ENCODE data around the gene SOD2. TPM values are rescaled to one million over a fixed set of nuclear protein-coding genes. Genes with fewer than 3 reads are reported as not detected.
"Not testable (repeated sequence)": the region's sequence is repeated elsewhere in the genome, so short reads cannot be mapped to it uniquely, and the experiment has no call there.

SOD2 gene
- total RNA-seq, 4 donors from 2014 or later = 159 to 173 (median 167) TPM

DNA sequence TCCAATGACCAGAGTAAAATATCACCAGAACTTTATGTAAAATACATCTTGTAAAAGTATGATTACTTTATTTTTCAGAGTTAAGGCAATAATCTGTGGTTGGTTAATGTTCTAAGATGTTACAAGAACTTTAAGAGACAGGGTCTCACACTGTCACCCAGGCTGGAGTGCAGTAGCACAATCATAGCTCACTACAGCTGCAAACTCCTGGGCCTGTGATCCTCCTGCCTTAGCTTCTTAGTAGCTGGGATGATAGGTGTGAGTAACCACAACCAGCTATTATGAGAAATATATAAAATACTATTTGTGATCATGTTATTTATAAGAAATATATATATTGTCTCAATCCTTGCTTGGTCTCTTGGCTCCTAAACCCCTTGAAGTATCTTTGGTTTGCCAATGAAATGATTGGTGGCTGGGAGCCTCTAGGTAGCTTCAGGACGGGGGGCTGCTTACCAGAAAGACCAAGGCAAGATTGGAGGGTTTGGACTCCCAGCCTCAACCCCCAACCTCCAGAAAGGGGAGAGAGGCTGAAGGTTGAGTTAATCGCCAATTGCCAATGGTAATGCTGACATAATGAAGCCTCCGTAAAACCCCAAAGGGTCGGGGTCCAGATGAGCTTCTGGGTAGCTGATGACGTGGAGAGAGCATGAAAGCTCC lies 15.4 kb downstream of the SOD2 start:
- Histone ChIP-seq H3K27ac (no peak overlapping the region), H3K4me3 (no peak overlapping the region), H3K27me3 (no peaks in the 10 kb centered on the region), H3K4me1 (no peaks in the 10 kb centered on the region), H3K9me3 (no peaks in the 10 kb centered on the region), H3K36me3 (peaks cover 46% of the 10 kb centered on the region)
- no peak for DNase-seq (ENCODE audit: low spot score in 2 of 2)
- TF ChIP-seq EP300 (IDR thresholded peaks at IDR 0.05) = no peak
- TF ChIP-seq POLR2AphosphoS5 (IDR thresholded peaks at IDR 0.05) = no peak
- no peak for TF ChIP-seq CTCF (IDR thresholded peaks at IDR 0.05)
- no peak for TF ChIP-seq POLR2A (IDR thresholded peaks at IDR 0.05)
- 92% methylated on average over 5 of the region's 5 CpGs for WGBS

- no peaks in the 10 kb centered on the region for H3K4me1 ChIP-seq
- H3K4me3 ChIP-seq = no peak overlapping the region
- H3K9me3 ChIP-seq = no peaks in the 10 kb centered on the region
- peaks cover 39% of the 10 kb centered on the region for H3K36me3 ChIP-seq
- TF ChIP-seq EP300 (IDR thresholded peaks at IDR 0.05) (no peak), POLR2A (IDR thresholded peaks at IDR 0.05) (no peak), CTCF (IDR thresholded peaks at IDR 0.05) (no peak), POLR2AphosphoS5 (IDR thresholded peaks at IDR 0.05) (no peak)
- no peak overlapping the region for H3K27ac ChIP-seq
- no peaks in the 10 kb centered on the region for H3K27me3 ChIP-seq
- 68% methylated on average over 6 of the region's 6 CpGs for WGBS
- DNase-seq (ENCODE audit: low spot score in 2 of 2) = no peak
These were observed 16.0 kb downstream of the SOD2 start for GRCh38 chr6:159676890-159677505.

DNA sequence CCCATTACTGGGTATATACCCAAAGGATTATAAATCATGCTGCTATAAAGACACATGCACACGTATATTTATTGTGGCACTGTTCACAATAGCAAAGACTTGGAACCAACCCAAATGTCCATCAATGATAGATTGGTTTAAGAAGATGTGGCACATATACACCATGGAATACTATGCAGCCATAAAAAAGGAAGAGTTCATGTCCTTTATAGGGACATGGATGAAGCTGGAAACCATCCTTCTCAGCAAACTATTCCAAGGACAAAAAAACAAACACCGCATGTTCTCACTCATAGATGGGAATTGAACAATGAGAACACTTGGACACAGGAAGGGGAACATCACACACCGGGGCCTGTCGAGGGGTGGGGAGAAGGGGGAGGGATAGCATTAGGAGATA lies 16.8 kb downstream of the SOD2 start:
- H3K4me3 ChIP-seq; H3K27me3 ChIP-seq; H3K9me3 ChIP-seq; DNase-seq (ENCODE audit: low spot score in 2 of 2); H3K27ac ChIP-seq; H3K4me1 ChIP-seq: not testable (repeated sequence)
- peaks cover 34% of the 10 kb centered on the region for H3K36me3 ChIP-seq
- 91% methylated on average over 4 of the region's 4 CpGs for WGBS

DNA sequence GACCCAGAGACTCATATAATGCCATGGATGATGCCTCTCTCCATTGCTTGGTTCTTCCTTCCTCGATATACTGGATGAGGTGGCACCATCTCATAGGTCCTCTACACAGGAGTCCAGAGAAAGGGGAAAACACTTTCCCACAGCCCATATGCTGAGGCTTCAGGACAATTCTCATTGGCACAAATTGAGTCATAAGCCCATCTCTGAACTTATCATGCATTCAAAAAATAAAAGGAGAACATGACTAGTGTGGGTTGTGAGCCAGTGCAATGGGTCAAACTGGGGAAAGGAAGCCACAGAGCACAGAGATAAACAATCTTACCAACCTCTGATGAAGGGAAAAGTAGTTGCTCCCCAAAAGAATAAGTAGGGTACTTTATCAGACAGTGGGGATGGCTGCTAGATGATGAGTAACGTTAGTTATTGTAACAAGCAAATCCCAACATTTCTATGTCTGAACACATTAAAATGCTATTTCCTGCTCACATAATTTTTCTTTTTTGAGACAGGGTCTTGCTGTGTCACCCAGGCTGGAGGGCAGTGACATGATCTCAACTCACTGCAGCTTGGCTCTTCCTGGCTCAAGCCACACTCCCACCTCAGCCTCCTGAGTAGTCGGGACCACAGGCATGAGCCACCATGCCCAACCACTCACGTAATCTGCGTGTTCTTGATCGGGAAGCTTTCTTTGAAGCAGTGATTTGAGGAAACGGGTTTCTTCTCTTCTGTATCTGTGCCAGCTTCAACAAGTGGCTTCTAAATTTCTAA lies 27.0 kb downstream of the SOD2 start:
- peaks cover 20% of the 10 kb centered on the region for H3K36me3 ChIP-seq
- H3K27me3 ChIP-seq = no peaks in the 10 kb centered on the region
- WGBS = 88% methylated on average over 7 of the region's 7 CpGs
- H3K4me3 ChIP-seq = no peak overlapping the region
- no peaks in the 10 kb centered on the region for H3K9me3 ChIP-seq
- H3K4me1 ChIP-seq = no peaks in the 10 kb centered on the region
- no peak for DNase-seq (ENCODE audit: low spot score in 2 of 2)
- no peak overlapping the region for H3K27ac ChIP-seq
- TF ChIP-seq CTCF (IDR thresholded peaks at IDR 0.05) (no peak), POLR2AphosphoS5 (IDR thresholded peaks at IDR 0.05) (no peak), EP300 (IDR thresholded peaks at IDR 0.05) (no peak), POLR2A (IDR thresholded peaks at IDR 0.05) (no peak)

DNA sequence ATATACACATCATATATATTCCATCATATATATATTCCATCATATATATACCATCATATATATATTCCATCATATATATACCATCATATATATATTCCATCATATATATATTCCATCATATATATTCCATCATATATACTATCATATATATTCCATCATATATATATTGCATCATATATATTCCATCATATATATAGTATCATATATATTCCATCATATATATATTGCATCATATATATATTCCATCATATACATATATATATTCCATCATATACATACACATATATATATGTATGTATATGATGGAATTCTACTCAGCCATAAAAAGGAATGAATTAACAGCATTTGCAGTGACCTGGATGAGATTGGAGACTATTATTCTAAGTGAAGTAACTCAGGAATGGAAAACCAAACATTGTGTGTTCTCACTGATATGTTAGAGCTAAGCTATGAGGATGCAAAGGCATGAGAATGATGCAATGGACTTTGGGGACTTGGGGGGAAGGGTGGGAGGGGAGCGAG lies 29.6 kb downstream of the SOD2 start:
- DNase-seq (ENCODE audit: low spot score in 2 of 2) = not testable (repeated sequence)
- WGBS = 100% methylated on average over 1 of the region's 1 CpG

GRCh38 chr6:159661977-159662376 lies 31.1 kb downstream of the SOD2 start:
- 95% methylated on average over 1 of the region's 1 CpG for WGBS
- not testable (repeated sequence) for H3K27ac ChIP-seq; DNase-seq (ENCODE audit: low spot score in 2 of 2); H3K27me3 ChIP-seq; H3K36me3 ChIP-seq; H3K4me1 ChIP-seq; H3K4me3 ChIP-seq; H3K9me3 ChIP-seq

More for the DNA sequence above, 29.6 kb downstream of the SOD2 start:
- H3K27me3 ChIP-seq, H3K9me3 ChIP-seq, H3K27ac ChIP-seq, H3K4me1 ChIP-seq, H3K36me3 ChIP-seq, H3K4me3 ChIP-seq: not testable (repeated sequence)
